GM21737 (cell line): ENCODE measurements around the gene CNIH2.
"Not testable (repeated sequence)": the region's sequence is repeated elsewhere in the genome, so short reads cannot be mapped to it uniquely, and the experiment has no call there.

Experiments used
- ATAC-seq: cut with Tn5 transposase; IDR thresholded peaks from one replicate; pipeline ENCODE4 v1.9.1; 2021; ENCODE audit warnings: mild to moderate bottlenecking, moderate library complexity; ENCODE audit not compliant: unreplicated experiment

CNIH2 gene

GRCh38 chr11:66289548-66290329 is 11.8 kb downstream of the CNIH2 start:
- ATAC-seq, result peak; percentile 31

- ATAC-seq, result no peak
Observed at GRCh38 chr11:66290330-66290621, 12.3 kb downstream of the CNIH2 start.

GRCh38 chr11:66291303-66291705 is 13.3 kb downstream of the CNIH2 start:
- ATAC-seq, result no peak

- no peak for ATAC-seq
Observed at GRCh38 chr11:66291706-66292542, 13.9 kb downstream of the CNIH2 start, which contains the start of gene TMEM151A. Gene TMEM151A (plus strand): TSS chr11:66291894. CDS start chr11:66292014, 120 bp downstream.

GRCh38 chr11:66292543-66293332 is 14.8 kb downstream of the CNIH2 start:
- ATAC-seq, result no peak

GRCh38 chr11:66293352-66293751 is 15.4 kb downstream of the CNIH2 start:
- no peak for ATAC-seq

GRCh38 chr11:66293777-66294625 is 16.0 kb downstream of the CNIH2 start:
- ATAC-seq, result no peak

- no peak for ATAC-seq
Observed at GRCh38 chr11:66294626-66295620, 16.9 kb downstream of the CNIH2 start.

- ATAC-seq, result no peak
Observed at GRCh38 chr11:66297610-66298009, 19.6 kb downstream of the CNIH2 start.

- ATAC-seq, result no peak
Observed at GRCh38 chr11:66299186-66299585, 21.2 kb downstream of the CNIH2 start.

GRCh38 chr11:66302656-66303055 is 24.7 kb downstream of the CNIH2 start:
- no peak for ATAC-seq

GRCh38 chr11:66309475-66309874 is 31.5 kb downstream of the CNIH2 start:
- ATAC-seq, result no peak

GRCh38 chr11:66310324-66310723 is 32.3 kb downstream of the CNIH2 start:
- no peak for ATAC-seq

GRCh38 chr11:66310803-66311440 is 32.9 kb downstream of the CNIH2 start:
- not testable (repeated sequence) for ATAC-seq

- ATAC-seq, result no peak
Observed at GRCh38 chr11:66311470-66311964, 33.5 kb downstream of the CNIH2 start.

GRCh38 chr11:66311965-66312548 is 34.1 kb downstream of the CNIH2 start:
- ATAC-seq, result peak; percentile 60

GRCh38 chr11:66312549-66313320 is 34.8 kb downstream of the CNIH2 start:
- peak; percentile 60 for ATAC-seq
